ENCODE results near the gene SLC2A13.
"Not testable (repeated sequence)": the region's sequence is repeated elsewhere in the genome, so short reads cannot be mapped to it uniquely, and the experiment has no call there.

The SLC2A13 gene

DNA sequence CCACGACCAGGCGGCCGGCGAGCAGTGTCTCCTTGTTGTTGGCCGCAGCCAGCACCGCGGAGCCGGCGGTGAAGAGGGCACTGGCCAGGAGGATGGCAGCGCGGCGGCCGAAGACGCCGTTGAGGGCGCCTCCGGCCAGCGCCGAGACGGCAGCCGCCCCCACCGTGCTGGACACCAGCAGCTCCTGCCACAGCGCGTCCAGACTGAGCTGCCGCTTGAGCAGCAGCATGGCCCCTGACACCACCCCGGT, 691 bp downstream of the SLC2A13 start:
- DNase-seq (ENCODE audit: low read depth, low spot score), result no peak

- no peak for DNase-seq (ENCODE audit: low read depth, low spot score)
Observed at GRCh38 chr12:40104461-40105264, 1.2 kb downstream of the SLC2A13 start.

GRCh38 chr12:40103043-40103442, 2.8 kb downstream of the SLC2A13 start:
- DNase-seq (ENCODE audit: low read depth, low spot score), result no peak

- no peak for DNase-seq (ENCODE audit: low read depth, low spot score)
Observed at GRCh38 chr12:40101747-40102146, 4.1 kb downstream of the SLC2A13 start.

DNA sequence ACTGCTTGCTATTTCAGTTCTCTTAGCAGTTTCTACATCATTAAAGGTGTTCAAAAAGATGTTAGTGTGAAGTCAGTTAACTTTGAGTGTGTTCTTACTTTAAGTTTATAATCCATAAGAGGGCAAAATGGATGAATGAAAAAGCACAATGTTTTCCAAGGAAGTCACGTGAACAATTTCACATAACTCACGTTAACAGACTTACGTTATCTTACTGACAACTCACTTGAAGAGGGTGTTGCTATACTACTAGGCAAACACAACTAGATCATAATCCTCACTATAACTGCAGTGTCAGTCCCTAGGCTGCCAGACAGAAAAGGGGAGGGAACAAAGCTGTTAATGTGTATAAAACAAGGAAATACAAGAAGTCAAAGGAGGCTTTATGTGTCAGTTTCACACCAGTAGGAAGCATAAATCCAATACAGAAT, 6.4 kb downstream of the SLC2A13 start:
- no peak for DNase-seq (ENCODE audit: low read depth, low spot score)

DNA sequence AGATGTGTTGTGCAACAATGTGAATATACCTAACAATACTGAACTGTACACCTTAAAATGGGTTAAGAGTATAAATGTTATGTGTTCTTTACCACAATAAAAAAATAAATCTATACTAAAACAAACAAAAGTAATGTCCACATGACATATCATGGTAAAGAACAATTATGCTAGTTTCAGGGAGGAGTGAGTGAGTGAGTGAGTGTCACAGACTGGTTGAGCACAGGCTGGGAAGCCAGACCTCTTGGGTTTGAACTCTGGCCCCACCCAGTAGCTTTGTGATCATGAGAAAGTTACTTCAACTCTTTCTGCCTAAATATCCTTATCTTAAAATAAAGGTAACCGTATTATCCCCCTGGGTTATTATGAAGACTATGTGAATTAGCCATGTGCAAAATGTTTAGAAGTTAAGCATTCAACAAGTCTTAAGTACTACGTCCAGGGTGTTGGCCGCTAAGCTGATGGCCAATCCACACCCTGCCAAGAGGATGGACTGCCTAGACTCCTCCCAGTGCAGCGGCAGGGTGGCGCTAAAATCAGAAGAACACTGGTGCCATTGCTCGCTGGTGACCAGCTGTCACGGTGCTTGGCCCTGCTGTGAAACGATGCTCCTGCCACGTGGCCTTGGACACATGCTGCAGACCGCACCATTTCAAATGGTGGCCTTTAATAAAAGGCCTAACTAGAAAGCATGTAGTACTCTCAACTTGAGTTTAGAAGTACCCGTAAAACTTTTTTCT, 7.3 kb downstream of the SLC2A13 start:
- DNase-seq (ENCODE audit: low read depth, low spot score), result no peak

- no peak for DNase-seq (ENCODE audit: low read depth, low spot score)
Observed at GRCh38 chr12:40093512-40093911, 12.4 kb downstream of the SLC2A13 start.

DNA sequence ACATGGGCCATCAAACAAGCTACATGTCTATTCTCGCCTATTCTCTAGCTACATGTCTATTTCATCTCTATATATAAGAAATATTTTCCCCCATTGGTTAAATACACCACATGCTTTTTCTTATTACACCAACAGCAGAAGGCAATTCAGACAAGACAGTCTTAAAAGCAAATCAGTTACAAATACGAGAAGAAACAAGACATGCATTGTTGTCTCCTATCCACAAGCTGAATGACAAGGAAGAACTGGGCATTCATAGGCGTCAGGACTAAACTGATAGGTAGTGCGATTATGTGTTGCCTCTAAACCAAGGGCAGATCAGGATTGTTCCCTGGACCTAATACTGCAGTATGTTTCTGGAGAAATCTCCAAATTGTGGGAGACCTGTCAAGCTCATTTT, 19.4 kb downstream of the SLC2A13 start:
- no peak for DNase-seq (ENCODE audit: low read depth, low spot score)

GRCh38 chr12:40078266-40078665, 27.6 kb downstream of the SLC2A13 start:
- no peak for DNase-seq (ENCODE audit: low read depth, low spot score)

GRCh38 chr12:40075458-40075857, 30.4 kb downstream of the SLC2A13 start:
- no peak for DNase-seq (ENCODE audit: low read depth, low spot score)

GRCh38 chr12:40068416-40068815, 37.5 kb downstream of the SLC2A13 start:
- no peak for DNase-seq (ENCODE audit: low read depth, low spot score)

DNA sequence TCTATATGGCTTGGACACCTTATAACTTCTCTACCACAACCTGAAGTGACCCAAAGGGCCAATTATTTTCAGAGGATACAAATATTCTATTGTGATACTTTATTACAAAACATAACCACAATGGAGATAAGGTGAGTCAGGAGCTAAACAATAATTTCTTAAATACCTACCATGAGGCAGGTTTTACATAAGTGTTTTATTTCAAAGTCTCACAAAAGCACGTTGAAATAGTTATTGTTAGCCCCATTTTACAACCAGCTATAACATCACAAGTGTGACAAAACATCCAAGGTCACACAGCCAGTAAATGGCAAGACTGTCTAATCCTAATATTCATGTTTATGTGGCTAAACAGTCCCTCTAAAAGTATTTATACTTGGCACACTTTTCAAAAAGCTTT, 40.2 kb downstream of the SLC2A13 start:
- DNase-seq (ENCODE audit: low read depth, low spot score), result no peak

- DNase-seq (ENCODE audit: low read depth, low spot score), result no peak
Observed at GRCh38 chr12:40063414-40063813, 42.5 kb downstream of the SLC2A13 start.

- no peak for DNase-seq (ENCODE audit: low read depth, low spot score)
Observed at GRCh38 chr12:40058721-40059190, 47.1 kb downstream of the SLC2A13 start.

DNA sequence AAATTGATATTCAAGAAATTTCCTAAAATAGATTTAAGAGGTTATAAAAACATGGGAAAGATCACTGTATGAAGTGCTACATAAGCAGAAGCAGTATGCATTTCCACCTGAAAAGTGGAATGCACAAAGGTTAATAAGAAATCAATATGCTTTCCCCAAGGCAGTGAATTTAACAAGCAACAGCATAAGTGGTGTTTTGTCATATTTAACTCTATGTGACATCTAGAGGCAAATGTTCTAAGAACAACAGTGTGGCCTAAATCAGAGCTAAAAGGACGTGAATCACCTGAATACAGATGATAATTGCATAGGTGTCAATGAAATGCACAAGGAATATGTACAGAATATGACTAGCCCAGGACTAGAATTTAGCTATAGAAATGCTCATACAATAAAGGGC, 49.5 kb downstream of the SLC2A13 start:
- DNase-seq (ENCODE audit: low read depth, low spot score), result no peak

GRCh38 chr12:40055776-40056175, 50.1 kb downstream of the SLC2A13 start:
- no peak for DNase-seq (ENCODE audit: low read depth, low spot score)

GRCh38 chr12:40055228-40055579, 50.7 kb downstream of the SLC2A13 start:
- DNase-seq (ENCODE audit: low read depth, low spot score), result no peak

- no peak for DNase-seq (ENCODE audit: low read depth, low spot score)
Observed at GRCh38 chr12:40054555-40055227, 51.2 kb downstream of the SLC2A13 start.

DNA sequence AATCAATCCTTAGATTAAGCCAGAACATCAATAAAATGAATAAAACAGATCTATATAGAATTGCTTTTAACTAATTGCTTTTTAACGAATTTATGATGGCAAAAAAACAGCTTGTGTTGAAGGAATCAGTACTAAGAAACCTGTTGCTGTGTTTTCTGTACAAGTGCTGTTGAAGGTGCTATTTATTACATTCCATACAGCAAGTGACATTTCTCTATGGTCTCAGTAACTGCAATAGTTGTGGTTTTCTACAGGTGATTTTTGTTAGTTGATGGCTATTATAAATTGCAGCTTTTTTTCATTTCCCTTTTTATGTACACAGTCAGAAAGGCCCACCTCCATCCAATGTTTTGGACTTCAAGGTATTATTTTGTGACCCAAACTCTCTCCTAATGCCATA, 56.6 kb downstream of the SLC2A13 start:
- DNase-seq (ENCODE audit: low read depth, low spot score), result no peak

DNA sequence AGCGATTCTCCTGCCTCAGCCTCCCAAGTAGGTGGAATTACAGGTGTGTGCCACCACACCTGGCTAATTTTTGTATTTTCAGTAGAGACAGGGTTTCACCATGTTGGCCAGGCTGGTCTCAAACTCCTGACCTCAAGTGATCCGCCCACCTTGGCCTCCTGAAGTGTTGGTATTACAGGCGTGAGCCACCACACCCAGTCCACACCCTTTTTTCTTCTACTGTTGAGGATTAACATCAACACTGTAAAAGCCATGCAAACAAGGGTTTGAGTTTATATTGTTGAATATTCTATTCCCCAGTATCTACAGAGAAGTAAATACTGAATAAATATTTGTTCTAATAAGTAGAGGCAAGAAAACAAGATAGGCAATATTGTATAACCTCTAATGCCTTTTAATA, 58.9 kb downstream of the SLC2A13 start:
- DNase-seq (ENCODE audit: low read depth, low spot score), result not testable (repeated sequence)

- no peak for DNase-seq (ENCODE audit: low read depth, low spot score)
Observed at GRCh38 chr12:40045656-40046055, 60.2 kb downstream of the SLC2A13 start.

DNA sequence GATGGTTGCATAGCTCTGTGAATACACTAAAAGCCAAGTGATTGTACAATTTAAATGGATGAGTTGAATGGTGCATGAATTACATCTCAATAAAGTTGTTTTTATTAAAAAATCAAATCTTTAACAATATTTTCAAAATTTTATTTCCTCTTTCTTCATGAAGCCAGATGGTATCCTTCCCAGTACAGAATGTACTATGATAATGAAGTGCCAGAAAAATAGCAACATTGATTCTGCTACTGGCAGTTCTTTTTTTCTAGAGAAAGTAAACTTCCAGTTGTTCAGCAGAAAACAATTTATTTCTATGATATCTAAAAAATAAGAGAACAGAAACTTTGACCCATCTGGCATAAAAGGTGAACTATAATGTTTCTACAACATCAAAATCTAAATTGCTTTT, 61.5 kb downstream of the SLC2A13 start:
- DNase-seq (ENCODE audit: low read depth, low spot score), result no peak

DNA sequence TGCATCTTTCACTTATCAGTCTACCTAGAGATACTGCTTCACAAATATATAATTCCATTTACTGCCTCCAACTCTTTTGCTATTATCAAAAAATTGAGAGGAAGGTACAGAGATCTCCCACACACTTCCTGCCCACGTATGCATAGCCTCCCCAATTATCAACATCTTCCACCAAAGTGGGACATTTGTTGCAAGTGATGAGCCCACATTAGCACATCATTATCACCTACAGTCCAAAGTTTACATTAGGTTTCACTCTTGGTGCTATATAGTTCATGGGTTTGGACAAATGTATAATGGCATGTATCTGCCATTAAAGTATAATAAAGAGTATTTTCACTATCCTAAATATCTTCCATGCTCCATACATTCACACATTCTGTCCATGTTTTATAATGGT, 66.3 kb downstream of the SLC2A13 start:
- no peak for DNase-seq (ENCODE audit: low read depth, low spot score)

All from activated naive CD8-positive, alpha-beta T cell treated with anti-CD3 and anti-CD28 coated beads, Interleukin-2, amount 50 U/mL, for 16 hours (primary cell).